ENCODE results near the gene DNAJC9.
"Not testable (repeated sequence)": the region's sequence is repeated elsewhere in the genome, so short reads cannot be mapped to it uniquely, and the experiment has no call there.

The DNAJC9 gene

GRCh38 chr10:73246646-73247508 is at the start of gene DNAJC9:
DNAJC9 (minus strand) TSS chr10:73247255; CDS start chr10:73247189, 66 bp downstream.
- DNase-seq (ENCODE audit: extremely low read depth in 1 of 2, low read depth in 1 of 2): peak; percentile 84 to 96

- DNase-seq (ENCODE audit: extremely low read depth in 1 of 2, low read depth in 1 of 2): no peak
These were observed 46.4 kb upstream of the DNAJC9 start for GRCh38 chr10:73293461-73293860.

GRCh38 chr10:73289958-73290357 is 42.9 kb upstream of the DNAJC9 start:
- DNase-seq (ENCODE audit: extremely low read depth in 1 of 2, low read depth in 1 of 2): no peak

GRCh38 chr10:73287441-73287840 is 40.4 kb upstream of the DNAJC9 start:
- no peak for DNase-seq (ENCODE audit: extremely low read depth in 1 of 2, low read depth in 1 of 2)

GRCh38 chr10:73281097-73281496 is 34.0 kb upstream of the DNAJC9 start:
- no peak for DNase-seq (ENCODE audit: extremely low read depth in 1 of 2, low read depth in 1 of 2)

- DNase-seq (ENCODE audit: extremely low read depth in 1 of 2, low read depth in 1 of 2): no peak
These were observed 17.4 kb upstream of the DNAJC9 start for GRCh38 chr10:73264423-73264822.

GRCh38 chr10:73263693-73264347 is 16.8 kb upstream of the DNAJC9 start:
- DNase-seq (ENCODE audit: extremely low read depth in 1 of 2, low read depth in 1 of 2): no peak

GRCh38 chr10:73262880-73263555 is 16.0 kb upstream of the DNAJC9 start:
- no peak for DNase-seq (ENCODE audit: extremely low read depth in 1 of 2, low read depth in 1 of 2)

- no peak for DNase-seq (ENCODE audit: extremely low read depth in 1 of 2, low read depth in 1 of 2)
These were observed 15.2 kb upstream of the DNAJC9 start for GRCh38 chr10:73262105-73262730.

- no peak for DNase-seq (ENCODE audit: extremely low read depth in 1 of 2, low read depth in 1 of 2)
These were observed 14.4 kb upstream of the DNAJC9 start for GRCh38 chr10:73261362-73261995.

GRCh38 chr10:73258612-73259011 is 11.6 kb upstream of the DNAJC9 start:
- not testable (repeated sequence) for DNase-seq (ENCODE audit: extremely low read depth in 1 of 2, low read depth in 1 of 2)

GRCh38 chr10:73253225-73253555 is 6.1 kb upstream of the DNAJC9 start:
- no peak for DNase-seq (ENCODE audit: extremely low read depth in 1 of 2, low read depth in 1 of 2)

GRCh38 chr10:73252445-73253224 is 5.6 kb upstream of the DNAJC9 start, which contains the start of gene MRPS16:
MRPS16 (minus strand) TSS chr10:73252644; CDS start chr10:73252482, 162 bp downstream.
- peak; percentile 80 for DNase-seq (ENCODE audit: extremely low read depth in 1 of 2, low read depth in 1 of 2)

GRCh38 chr10:73251683-73252444 is 4.8 kb upstream of the DNAJC9 start:
- no peak for DNase-seq (ENCODE audit: extremely low read depth in 1 of 2, low read depth in 1 of 2)

- DNase-seq (ENCODE audit: extremely low read depth in 1 of 2, low read depth in 1 of 2): no peak
These were observed 1.2 kb upstream of the DNAJC9 start for GRCh38 chr10:73248259-73248724.

- DNase-seq (ENCODE audit: extremely low read depth in 1 of 2, low read depth in 1 of 2): no peak
These were observed 629 bp upstream of the DNAJC9 start for GRCh38 chr10:73247509-73248258.

GRCh38 chr10:73246322-73246645 is 771 bp downstream of the DNAJC9 start:
- no peak for DNase-seq (ENCODE audit: extremely low read depth in 1 of 2, low read depth in 1 of 2)

- DNase-seq (ENCODE audit: extremely low read depth in 1 of 2, low read depth in 1 of 2): no peak
These were observed 2.1 kb downstream of the DNAJC9 start for GRCh38 chr10:73244866-73245477.

Measured in activated CD8-positive, alpha-beta memory T cell treated with anti-CD3 and anti-CD28 coated beads for 1 hour (primary cell).